SW480 (cell line): ENCODE data around the gene KMO.

Experiments
- DNase-seq: peaks from one replicate; pipeline ENCODE4 v3.0.0-alpha.2; 2016; ENCODE audit warnings: low spot score

Gene KMO

DNA sequence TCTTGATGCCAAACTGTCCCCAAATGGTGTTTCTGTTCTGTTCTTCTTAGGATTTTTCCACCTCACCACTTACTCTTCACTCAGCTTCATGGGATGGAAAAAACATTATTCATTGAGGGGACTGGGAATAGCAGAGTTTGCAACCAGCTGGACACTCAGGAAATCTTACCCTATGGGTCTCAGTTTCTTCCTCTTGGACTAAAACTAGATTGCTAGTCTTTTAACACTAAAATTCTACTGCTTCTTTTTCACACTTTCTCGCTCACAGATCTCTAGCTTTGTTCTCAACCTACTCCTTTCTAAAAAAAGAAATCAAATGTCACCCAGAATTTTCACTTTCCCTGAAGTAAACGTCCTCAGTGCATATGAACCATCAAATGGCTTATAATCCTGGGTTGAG, 4.8 kb downstream of the KMO start:
- DNase-seq, result no peak

DNA sequence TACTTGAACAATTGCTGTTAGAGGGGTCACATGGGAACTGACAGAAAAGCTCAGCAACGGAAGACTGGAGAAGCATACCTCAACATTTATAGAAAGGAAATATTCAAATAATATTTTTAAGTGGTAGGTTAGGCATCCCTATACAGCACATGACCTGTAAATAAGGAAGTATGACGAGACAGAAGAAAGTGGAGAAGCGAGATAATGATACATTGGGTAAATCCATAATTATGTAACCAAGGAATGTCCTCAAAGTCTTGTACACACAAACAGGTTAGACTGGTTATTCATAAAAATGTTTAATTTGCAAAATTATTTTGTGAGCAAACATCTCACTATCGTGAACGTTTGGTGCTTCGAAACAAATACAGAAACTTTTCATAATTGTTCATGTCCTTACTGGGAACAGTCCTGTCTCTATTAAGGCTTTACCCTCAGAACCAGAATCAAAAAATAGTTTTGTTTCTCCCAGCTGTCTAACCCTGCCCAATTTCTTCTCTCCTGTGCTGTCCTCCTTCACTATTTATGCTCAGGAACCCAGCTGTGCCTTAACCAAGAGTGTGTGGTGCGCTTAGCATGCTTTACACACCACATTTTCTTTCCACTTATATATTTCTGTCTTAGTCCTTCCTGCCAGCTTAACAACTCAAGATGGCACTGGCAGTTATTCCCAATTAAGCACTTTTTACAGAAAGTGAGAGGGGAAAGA, 10.2 kb downstream of the KMO start:
- no peak for DNase-seq

DNA sequence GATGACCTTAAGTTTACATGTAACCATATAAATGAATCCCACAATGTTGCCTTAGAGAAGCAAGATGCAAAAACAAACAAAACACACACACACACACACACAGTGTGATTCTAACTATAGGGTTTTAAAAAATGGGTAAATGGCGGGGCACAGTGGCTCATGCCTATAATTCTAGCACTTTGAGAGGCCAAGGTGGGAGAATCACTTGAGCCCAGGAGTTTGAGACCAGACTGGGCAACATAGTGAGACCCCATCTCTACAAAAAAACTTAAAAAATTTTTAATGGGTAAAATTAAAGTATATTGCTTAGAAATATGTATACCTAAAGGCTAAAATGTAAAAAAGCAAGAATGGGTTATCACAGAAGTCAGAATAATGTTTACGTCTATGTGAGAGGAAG, 15.8 kb downstream of the KMO start:
- DNase-seq, result no peak

DNA sequence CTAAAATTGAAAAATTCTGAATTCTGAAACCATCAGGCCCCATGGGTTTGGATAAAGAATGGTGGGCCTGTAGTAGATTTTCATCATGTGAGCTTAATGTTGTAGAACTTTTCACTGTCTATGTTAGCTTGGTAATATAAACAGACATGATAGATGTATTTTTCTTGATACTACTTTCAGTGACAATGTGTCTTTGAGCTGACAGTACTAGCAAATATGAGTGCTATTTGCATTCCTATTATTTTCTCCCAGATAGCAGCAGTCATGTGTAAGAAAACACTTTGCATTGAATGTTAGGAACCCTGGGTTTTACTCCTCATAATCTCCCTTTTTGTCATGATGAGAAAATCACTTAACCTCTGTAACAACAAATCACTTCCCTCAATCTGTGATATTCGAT, 18.1 kb downstream of the KMO start:
- no peak for DNase-seq

DNA sequence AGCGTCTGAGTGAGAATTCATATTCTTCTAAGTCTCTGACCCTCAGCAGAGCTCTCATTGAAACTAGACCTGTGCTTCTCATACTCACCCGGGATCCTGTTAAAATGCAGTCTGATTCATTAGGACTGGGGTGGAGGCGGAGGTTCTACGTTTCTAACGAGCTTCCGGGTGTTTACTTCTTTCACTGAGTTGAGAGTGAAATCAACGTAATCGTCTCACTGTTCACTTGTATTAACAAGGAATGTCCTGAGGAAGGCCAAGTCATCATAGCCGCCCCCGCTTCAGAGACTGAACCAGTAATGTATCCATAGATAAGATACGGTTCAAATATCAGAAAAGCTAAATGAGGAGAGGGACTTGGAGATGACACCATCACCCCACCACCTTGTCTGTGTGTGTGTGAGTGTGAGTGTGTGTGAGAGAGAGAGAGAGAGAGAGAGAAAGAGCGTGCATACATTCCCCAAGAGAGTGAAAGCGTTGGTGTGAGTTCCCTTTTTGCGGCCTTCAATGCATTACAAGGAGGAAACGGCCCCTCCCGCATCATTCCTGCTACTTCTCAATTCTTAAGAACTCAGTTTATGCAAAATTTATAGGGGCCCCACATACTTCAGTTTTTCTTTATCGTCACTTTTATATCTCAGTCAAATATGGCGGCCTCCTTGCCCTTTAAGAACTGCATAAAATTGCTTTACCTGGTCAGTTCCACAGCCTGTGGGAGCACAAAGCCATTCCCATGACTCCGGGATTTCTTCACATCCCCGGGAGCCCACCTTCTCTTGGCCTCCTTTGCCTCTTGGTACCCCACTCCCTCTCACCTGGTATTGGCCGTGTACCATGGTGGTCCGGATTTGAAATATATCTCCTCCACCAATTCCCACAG, 19.8 kb downstream of the KMO start:
- DNase-seq, result no peak

DNA sequence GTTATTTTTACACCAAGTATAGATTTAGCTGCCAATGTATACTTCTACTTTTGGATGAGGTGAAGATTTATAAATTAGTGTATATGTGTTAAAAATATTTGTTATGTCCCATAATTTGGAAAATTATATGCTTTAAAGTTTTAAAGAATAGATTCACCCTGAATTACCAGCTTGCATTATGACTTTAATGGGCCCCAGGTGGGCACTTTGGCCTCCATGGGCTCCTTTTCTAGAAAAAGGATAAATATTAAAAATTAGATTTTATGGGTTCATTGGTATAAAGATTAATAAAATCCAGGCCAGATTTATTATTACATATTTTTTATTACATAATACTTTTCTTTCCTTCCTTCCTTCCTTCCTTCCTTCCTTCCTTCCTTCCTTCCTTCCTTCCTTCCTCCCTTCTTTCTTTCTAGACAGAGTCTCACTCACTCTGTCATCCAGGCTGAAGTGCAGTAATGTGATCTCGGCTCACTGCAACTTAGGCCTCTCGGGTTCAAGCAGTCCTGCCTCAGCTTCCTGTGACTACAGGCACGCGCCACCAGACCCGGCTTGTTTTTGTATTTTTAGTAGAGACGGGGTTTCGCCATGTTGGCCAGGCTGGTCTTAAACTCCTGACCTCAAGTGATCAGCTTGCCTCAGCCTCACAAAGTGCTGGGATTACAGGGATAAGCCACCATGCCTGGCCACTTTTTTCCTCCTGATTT, 21.9 kb downstream of the KMO start:
- no peak for DNase-seq

DNA sequence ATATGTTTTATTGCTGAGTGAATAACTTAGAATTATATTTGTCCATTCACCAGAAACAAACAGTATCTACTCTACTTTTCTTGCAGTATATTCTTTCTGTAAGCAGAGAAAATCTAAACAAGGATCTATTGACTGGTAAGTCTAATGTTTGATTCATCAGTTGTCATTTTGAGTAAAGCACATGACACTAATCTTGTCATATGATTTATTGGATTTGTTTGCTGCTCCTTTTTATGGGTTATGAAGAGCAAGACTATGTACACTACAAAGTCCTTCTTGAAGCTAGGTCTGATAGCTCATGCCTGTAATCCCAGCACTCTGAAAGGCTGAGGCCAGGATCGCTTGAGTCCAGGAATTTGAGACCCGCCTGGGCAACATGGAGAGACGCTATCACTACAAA, 23.3 kb downstream of the KMO start:
- DNase-seq, result no peak

DNA sequence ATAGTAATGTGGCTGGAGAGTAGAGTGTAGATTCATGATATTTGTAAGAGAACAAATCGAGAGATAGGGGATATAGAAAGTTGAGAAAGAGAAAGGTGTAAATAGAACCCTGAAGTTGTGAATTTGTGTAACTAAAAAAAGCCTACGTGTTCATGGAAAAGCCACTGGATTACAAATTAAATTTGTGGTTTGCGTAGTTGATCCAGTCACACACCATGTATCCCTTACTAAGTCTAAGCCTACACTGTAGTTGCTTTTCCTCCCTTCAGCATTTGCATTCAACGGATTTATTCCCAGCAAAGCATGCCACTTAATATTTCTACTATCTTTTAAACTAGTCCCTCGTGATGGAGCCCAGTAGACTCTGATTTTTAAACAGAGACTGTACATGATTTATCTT, 24.9 kb downstream of the KMO start:
- DNase-seq, result no peak

DNA sequence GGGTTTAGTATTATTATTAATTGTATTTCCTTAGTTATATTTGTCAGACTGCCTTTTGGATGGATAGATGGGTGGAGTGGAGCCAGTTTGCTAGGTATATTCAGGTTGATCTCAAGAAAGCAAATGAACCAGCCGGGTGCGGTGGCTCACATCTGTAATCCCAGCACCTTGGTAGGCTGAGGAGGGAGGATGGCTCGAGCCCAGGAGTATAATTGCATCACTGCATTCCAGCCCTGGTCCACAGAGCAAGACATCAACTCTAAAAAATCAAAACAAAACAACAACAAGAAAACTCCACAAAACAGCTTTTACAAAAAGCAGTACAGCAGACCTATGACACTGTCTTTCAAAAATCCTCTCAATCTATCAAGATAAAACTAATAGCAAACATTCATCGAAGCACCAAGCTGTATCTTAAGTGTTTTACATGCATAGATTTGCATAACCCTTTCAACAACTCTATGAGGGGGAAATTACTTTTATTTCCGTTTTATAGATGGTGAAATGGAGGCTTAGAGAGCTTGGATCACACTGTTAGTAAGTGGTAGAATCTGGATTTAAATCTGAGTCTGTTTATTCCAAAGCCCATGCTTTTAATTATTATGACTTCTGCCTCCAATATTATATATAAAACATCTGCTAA, 25.5 kb downstream of the KMO start:
- no peak for DNase-seq

DNA sequence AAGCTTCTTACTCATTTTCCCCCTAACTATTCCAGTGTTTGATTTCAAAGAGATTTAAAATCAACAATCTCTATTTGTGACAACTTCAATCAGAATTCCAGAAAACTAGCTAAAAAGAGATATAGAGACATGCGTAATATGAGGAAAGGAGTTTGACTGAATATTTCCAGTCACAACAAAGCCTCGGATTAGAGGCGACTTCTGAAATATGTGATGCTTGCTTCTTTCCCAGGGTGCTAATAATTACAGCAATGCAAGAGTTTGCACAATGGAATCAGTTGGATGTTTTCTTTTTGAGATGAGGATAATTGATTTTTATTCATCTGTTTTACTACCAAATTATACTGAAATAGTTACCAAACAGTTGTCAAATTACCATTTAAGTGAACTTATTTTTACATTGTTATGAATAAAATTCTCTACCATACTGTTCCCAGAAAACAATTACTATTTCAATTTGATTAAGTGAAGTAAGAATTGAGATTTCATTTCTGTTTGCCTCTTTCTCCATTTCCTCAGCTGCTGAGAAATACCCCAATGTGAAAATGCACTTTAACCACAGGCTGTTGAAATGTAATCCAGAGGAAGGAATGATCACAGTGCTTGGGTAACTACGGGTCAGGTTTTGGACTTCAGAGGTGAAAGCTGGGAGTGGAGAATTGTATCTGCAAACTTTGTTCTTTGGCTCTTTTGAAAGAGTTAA, 28.1 kb downstream of the KMO start:
- no peak for DNase-seq

DNA sequence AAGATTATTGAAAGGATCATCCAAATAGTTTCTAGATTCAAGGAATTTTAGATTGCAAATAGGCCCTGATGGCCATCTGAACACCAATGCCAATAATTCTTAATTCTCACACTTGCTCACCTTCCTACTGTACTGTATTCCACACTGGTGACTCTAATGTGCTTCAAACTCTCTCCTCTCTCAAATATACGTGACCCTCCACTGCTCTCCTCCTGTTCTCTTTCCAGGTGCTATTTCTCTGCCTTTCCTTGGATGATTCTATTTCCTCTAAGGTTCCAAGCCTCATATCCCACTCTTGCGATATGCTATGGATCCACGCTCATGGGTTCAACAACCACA, 28.6 kb downstream of the KMO start:
- no peak for DNase-seq

DNA sequence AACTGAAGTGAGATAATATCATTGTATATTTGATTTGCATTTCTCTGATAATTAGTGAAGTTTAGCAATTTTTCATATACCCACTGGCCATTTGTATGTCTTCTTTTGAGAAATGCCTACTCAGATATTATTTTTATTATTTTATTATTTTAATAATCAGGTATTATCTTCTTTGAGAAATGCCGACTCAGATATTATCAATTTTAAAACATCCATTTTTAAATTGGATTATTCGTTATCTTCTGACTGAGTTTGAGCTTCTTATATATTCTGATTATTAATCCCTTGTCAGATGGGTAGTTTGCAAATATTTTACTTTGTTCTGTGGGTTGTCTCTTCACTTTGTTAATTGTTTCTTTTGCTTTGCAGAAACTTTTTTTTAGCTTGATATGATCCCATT, 37.7 kb downstream of the KMO start:
- no peak for DNase-seq

DNA sequence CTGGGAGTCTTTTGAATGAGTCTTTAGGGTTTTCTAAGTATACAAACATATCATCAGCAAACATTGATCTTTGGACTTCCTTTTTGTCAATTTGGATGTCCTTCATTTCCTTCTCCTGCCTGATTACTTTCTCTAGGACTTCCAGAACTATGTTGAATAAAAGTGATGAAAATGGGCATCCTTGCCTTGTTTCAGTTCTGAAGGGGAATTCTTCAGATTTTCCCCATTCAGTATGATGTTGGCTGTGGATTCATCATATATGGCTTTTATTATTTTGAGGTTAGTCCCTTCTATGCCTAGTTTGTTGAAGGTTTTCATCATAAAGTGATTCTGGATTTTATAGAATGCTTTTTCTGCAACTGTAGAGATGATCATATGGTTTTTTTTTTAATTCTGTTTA, 42.0 kb downstream of the KMO start:
- no peak for DNase-seq

DNA sequence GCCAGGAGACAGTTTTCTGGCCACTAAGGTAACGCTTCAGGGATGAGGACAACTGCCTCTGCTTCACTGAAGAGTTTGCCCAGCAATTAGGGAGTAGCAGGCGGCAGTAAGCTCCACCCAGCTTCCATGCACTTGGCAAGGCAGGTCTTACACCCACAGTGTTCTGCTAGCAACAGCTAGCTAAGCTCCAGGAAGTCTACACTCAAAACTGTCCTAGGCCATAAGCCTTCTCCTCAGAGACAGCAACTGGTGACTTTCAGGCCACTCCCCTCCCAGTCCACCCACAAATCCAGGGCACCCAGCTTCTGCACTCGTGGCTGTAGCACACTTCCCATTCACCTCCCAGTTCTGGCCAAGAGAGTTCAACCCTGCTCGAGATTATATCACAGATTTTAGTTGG, 47.3 kb downstream of the KMO start:
- DNase-seq, result no peak

DNA sequence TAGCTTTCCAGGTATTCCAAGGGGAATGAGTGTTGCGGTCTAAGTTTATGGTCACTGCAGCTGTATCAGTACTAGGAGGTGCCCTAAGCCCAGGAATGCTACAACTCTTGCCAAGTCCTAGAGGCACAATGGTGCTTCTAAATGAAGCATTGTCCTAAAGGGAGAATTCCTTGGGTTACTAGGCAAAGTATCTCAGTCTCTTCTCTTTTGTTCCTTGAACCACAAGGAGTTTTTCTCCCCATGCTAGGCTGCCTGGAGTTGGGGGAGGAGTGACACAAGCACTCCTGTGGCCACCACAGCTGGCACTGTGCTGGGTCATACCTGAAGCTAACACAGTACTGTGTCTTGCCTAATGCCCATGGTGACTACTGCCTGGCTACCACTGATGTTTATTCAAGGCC, 50.7 kb downstream of the KMO start:
- DNase-seq, result no peak

DNA sequence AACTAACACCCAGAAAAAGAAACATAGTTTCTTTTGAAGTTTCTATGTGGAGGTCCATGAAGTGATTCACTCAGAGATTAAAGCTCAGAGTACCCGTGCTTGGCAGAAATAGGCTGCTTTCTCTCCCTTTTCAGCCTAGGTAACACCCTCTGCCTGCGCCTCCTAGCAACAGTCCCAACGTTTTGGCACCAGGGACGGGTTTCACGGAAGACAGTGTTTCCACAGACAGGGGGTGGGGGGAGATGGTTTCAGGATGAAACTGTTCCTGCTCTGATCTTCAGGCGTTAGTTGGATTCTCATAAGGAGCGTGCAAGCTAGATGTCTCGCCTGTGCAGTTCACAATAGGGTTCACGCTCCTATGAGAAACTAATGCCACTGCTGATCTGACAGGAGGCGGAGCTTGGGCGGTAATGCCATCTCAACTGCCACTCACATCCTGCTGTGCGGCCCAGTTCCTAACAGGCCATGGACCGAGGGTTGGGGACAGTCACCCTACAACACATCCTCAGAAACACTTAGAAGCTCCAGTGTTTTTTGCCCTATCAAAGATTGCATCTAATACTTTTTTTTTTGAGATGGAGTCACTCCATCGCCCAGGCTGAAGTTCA, 54.8 kb downstream of the KMO start:
- no peak for DNase-seq

DNA sequence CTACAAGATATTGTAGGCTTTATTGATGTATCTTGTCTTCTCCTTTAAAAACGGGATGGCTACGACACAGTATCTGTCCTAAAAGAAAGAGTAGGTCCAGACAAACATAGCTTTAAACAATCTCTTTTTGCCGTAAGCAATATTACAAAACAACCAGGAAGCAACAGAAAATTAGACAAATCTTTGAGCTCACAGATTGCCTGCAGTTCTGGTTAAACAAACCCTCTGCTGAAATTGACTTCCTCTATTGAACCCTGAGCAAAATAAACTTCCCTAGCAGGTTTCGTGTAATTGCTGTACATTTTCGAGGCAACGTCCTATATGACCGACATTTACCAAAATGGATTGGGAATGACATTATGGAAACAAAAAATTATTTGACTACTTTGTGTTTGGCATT, 57.3 kb downstream of the KMO start:
- no peak for DNase-seq

DNA sequence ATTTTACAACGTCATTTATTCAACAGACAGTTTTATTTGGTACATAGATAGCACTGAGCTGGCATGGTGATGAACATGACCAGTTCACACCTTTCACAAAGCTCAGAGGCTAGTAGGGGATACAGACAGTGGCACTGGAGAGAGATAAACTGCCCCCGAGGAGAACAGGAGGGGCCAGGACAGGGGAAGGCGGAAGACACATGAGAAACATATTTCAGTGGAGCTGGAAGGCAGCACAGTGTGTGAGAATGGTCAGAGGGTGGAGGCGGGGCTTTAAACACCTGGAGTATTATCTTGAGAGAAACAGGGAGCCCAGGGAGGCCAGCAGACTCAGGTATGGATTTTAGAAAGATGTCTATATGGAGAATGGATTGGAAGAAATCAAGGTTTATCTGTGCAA, 58.5 kb downstream of the KMO start:
- no peak for DNase-seq

DNA sequence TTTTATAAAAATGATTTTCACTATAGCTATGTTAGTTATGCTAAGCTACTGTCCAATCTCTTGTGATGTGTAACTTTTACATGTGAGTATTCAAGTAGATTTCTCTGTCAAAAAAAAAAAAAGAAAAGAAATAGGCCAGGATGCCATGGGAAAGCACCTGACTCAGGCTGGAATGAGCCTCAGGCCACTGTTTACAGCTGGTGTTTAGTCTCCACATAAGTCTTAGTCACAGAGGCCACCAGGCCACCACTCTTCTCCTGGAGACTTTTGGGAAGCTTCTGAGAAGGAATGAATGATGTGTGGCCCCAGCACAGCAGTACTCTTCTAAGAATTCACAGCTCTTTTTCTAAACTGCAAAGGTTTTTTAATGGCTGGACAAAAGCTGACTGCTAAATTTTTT, 59.1 kb downstream of the KMO start:
- DNase-seq, result no peak

DNA sequence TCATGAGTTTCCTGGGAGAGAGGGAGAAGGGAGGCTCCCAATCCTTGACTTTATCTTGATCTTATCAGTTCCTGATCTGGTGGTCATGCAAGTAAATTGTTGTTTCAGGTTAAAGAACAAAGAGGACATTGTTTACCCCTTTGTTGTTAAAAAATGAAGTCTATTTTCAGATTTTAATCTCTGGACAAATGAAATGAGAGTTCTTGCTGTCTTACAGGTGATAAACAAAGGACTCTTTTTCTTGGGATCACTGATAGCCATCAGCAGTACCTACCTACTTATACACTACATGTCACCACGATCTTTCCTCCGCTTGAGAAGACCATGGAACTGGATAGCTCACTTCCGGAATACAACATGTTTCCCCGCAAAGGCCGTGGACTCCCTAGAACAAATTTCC, 59.6 kb downstream of the KMO start:
- DNase-seq, result no peak

DNA sequence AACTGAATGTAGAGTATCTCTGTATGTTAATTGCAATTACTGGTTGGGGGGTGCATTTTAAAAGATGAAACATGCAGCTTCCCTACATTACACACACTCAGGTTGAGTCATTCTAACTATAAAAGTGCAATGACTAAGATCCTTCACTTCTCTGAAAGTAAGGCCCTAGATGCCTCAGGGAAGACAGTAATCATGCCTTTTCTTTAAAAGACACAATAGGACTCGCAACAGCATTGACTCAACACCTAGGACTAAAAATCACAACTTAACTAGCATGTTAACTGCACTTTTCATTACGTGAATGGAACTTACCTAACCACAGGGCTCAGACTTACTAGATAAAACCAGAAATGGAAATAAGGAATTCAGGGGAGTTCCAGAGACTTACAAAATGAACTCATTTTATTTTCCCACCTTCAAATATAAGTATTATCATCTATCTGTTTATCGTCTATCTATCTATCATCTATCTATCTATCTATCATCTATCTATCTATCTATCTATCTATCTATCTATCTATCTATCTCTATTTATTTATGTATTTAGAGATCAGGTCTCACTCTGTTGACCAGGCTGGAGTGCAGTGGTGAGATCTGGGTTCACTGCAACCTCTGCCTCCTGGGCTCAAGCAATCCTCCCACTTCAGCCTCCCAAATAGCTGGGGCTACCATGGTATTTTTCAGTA, 60.2 kb downstream of the KMO start:
- no peak for DNase-seq
